Measurements from ENCODE around the gene RNF5.

Gene RNF5

DNA sequence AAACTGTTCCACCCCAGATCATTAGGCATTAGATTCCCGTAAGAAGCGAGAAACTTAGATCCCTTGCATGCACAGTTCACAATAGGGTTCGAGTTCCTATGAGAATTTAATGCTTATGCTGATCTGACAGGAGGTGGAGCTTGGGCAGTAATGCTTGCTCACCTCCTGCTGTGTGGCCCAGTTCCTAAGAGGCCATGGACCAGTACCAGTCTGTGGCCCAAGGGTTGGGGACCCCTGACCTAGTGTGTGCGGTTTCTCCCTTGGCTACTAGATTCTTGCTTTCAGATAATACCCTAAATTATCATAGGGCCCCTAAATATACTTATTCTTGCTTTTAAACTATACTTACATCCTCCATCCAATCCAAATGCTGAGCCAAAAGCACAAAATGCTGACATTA, 16.2 kb downstream of the RNF5 start:
- Histone ChIP-seq H3K27ac (ENCODE audit: low read depth, low read length, poor library complexity, severe bottlenecking) (peak overlapping the region; percentile 53), H3K27me3 (ENCODE audit: insufficient read depth, low read length) (no peaks in the 10 kb centered on the region), H3F3A (ENCODE audit: insufficient read depth, low read length) (0 out of 2 replicates have a peak, but pooled peaks cover 3% of the 10 kb centered on the region), H3K9me2 (ENCODE audit: low read depth, low read length) (no peaks in the 10 kb centered on the region), H3K9ac (ENCODE audit: low read length) (no peak overlapping the region), H3K9me3 (ENCODE audit: low read length) (no peaks in the 10 kb centered on the region), H3K36me3 (ENCODE audit: insufficient read depth, low read length) (no peaks in the 10 kb centered on the region), H3K4me1 (ENCODE audit: insufficient read depth, low read length, severe bottlenecking) (peaks cover 55% of the 10 kb centered on the region), H3K4me2 (ENCODE audit: low read length) (no peak overlapping the region), H3K4me3 (ENCODE audit: low read depth, low read length, poor library complexity, severe bottlenecking) (no peak overlapping the region), H2AFZ (ENCODE audit: low read length) (no peak overlapping the region), H4K20me1 (ENCODE audit: insufficient read depth, low read length) (no peaks in the 10 kb centered on the region), H3K79me2 (ENCODE audit: insufficient read depth, low read length) (no peaks in the 10 kb centered on the region)
- TF ChIP-seq, protein P1, sequence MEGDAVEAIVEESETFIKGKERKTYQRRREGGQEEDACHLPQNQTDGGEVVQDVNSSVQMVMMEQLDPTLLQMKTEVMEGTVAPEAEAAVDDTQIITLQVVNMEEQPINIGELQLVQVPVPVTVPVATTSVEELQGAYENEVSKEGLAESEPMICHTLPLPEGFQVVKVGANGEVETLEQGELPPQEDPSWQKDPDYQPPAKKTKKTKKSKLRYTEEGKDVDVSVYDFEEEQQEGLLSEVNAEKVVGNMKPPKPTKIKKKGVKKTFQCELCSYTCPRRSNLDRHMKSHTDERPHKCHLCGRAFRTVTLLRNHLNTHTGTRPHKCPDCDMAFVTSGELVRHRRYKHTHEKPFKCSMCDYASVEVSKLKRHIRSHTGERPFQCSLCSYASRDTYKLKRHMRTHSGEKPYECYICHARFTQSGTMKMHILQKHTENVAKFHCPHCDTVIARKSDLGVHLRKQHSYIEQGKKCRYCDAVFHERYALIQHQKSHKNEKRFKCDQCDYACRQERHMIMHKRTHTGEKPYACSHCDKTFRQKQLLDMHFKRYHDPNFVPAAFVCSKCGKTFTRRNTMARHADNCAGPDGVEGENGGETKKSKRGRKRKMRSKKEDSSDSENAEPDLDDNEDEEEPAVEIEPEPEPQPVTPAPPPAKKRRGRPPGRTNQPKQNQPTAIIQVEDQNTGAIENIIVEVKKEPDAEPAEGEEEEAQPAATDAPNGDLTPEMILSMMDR (IDR thresholded peaks at IDR 0.05; ENCODE audit: low read length), result no peak
- no peak for TF ChIP-seq EZH2 (IDR thresholded peaks at IDR 0.05; ENCODE audit: borderline replicate concordance, low read length)

DNA sequence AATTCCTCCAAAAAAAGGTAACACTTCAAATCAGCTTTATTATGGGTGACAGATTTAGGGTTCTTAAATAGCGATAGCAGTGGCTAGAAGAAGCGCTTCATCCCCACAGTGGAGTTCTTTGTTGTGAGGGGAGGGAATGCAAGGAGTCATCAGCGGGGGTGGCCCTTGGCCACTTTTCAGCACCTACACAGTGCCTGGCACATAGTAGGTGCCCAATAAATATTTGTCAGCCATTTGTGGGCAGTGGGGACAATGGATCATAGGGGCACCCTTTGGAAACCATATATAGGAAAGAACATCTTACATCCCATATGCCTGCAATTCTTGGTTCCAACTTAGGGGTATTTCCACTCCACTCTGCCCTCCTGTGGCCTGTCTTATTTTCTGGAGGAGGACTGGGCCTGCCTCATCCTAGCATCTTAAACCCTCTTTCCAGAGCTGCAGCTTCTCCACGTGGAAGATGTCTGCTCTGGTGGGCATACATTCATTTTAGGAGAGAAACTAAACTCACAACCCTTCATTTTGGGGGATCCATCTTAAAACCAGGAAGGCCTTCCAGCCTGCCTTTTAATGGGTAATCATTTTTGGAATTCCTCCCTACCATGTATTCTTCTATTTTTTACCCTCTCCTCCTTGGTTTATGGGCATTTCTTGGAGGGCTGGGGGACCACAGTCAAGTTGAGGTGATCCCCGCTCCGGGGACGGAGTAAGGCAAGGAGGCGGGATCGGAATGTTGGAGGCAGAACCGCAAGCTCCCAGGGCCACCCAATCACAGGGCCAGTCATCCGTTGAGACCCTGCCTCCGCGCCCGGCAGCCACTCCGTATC, 16.8 kb downstream of the RNF5 start:
- H3F3A ChIP-seq (ENCODE audit: insufficient read depth, low read length), result 0 out of 2 replicates have a peak, but pooled peaks cover 3% of the 10 kb centered on the region
- peak overlapping the region; percentile 76 for H3K27ac ChIP-seq (ENCODE audit: low read depth, low read length, poor library complexity, severe bottlenecking)
- peaks cover 54% of the 10 kb centered on the region for H3K4me1 ChIP-seq (ENCODE audit: insufficient read depth, low read length, severe bottlenecking)
- H3K27me3 ChIP-seq (ENCODE audit: insufficient read depth, low read length), result no peaks in the 10 kb centered on the region
- no peaks in the 10 kb centered on the region for H3K9me2 ChIP-seq (ENCODE audit: low read depth, low read length)
- TF ChIP-seq EZH2 (IDR thresholded peaks at IDR 0.05; ENCODE audit: borderline replicate concordance, low read length), result no peak
- TF ChIP-seq, protein P1 (IDR thresholded peaks at IDR 0.05; ENCODE audit: low read length), result peak; percentile 67
- H3K4me3 ChIP-seq (ENCODE audit: low read depth, low read length, poor library complexity, severe bottlenecking), result peak overlapping the region; percentile 77
- H3K9ac ChIP-seq (ENCODE audit: low read length), result peak overlapping the region; percentile 89
- H4K20me1 ChIP-seq (ENCODE audit: insufficient read depth, low read length), result no peaks in the 10 kb centered on the region
- H2AFZ ChIP-seq (ENCODE audit: low read length), result no peak overlapping the region
- no peaks in the 10 kb centered on the region for H3K9me3 ChIP-seq (ENCODE audit: low read length)
- no peaks in the 10 kb centered on the region for H3K36me3 ChIP-seq (ENCODE audit: insufficient read depth, low read length)
- peak overlapping the region; percentile 97 for H3K4me2 ChIP-seq (ENCODE audit: low read length)
- H3K79me2 ChIP-seq (ENCODE audit: insufficient read depth, low read length), result no peaks in the 10 kb centered on the region

DNA sequence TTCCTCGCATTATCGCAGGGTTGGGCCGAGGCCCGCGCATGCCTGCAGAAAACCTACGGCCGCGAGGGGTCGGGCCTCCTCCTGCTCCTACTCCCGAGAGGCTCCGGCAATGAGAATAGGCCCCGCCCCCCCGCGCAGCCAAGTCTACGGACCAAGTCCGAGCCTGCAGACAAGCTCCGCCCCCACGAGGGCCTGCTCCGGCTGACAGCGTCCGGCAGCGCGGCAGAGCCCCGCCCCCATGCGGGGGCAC, 17.4 kb downstream of the RNF5 start:
- Histone ChIP-seq H3K27me3 (ENCODE audit: insufficient read depth, low read length) (no peaks in the 10 kb centered on the region), H3K4me3 (ENCODE audit: low read depth, low read length, poor library complexity, severe bottlenecking) (peak overlapping the region; percentile 77)

More for the DNA sequence above, 17.4 kb downstream of the RNF5 start:
- H3K9me2 ChIP-seq (ENCODE audit: low read depth, low read length), result no peaks in the 10 kb centered on the region
- H2AFZ ChIP-seq (ENCODE audit: low read length), result no peak overlapping the region
- TF ChIP-seq, protein P1 (IDR thresholded peaks at IDR 0.05; ENCODE audit: low read length), result no peak
- TF ChIP-seq EZH2 (IDR thresholded peaks at IDR 0.05; ENCODE audit: borderline replicate concordance, low read length), result no peak
- H3K9me3 ChIP-seq (ENCODE audit: low read length), result no peaks in the 10 kb centered on the region
- H3F3A ChIP-seq (ENCODE audit: insufficient read depth, low read length), result 0 out of 2 replicates have a peak, but pooled peaks cover 3% of the 10 kb centered on the region
- no peaks in the 10 kb centered on the region for H4K20me1 ChIP-seq (ENCODE audit: insufficient read depth, low read length)
- H3K9ac ChIP-seq (ENCODE audit: low read length), result no peak overlapping the region; the same call in 1 of the 2 replicates
- H3K79me2 ChIP-seq (ENCODE audit: insufficient read depth, low read length), result no peaks in the 10 kb centered on the region
- H3K4me1 ChIP-seq (ENCODE audit: insufficient read depth, low read length, severe bottlenecking), result peaks cover 51% of the 10 kb centered on the region
- H3K27ac ChIP-seq (ENCODE audit: low read depth, low read length, poor library complexity, severe bottlenecking), result no peak overlapping the region
- no peaks in the 10 kb centered on the region for H3K36me3 ChIP-seq (ENCODE audit: insufficient read depth, low read length)
- H3K4me2 ChIP-seq (ENCODE audit: low read length), result peak overlapping the region; percentile 97
